ENCODE data around the gene SF3B2. TPM values are rescaled to one million over a fixed set of nuclear protein-coding genes. Genes with fewer than 3 reads are reported as not detected.

Gene SF3B2
- total and polyA plus RNA-seq, 9 of the 15 experiments (the other 6 are each of a cell fraction or from before 2014, with no cell fraction given) = 58.3 to 248 (median 157) TPM

DNA sequence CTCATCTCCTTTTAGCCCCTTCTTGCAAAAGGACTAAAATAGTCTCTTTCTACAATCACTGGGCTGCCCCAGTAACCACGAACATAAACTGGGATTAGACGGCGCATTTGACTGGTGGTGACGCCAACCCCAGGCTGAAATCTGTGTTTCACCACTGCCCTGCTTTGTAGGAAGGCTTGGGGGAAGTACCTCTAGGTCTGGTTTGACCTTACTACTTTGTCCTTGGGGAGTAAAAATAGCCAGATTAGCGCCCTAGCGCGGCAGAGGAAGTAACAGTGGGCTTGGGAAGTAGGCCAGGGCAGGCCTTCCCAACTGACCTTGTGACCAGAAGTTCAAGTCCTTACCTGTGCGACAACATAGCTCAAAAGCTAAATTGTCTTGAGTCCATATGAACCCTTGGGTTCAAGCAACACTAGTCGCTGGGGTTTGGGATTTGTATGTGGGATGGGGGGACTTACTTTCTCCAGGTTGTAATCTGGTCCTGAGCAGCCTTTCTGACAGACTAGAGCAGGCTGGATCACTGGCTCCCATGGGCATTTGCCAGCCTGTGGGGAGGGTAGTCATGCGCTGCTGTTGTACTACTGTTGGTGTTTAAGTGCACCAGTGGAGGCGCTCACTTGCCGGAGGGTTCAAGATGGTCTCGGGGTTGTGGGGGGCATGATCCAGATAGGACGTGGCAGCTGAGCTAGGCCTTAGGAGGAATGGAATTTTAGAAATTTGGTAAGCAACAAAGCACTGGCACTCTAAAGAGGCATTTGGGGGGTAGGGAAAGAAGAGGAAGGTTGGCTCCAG is 17.0 kb downstream of the SF3B2 start (continued):
- TF ChIP-seq, protein P1, sequence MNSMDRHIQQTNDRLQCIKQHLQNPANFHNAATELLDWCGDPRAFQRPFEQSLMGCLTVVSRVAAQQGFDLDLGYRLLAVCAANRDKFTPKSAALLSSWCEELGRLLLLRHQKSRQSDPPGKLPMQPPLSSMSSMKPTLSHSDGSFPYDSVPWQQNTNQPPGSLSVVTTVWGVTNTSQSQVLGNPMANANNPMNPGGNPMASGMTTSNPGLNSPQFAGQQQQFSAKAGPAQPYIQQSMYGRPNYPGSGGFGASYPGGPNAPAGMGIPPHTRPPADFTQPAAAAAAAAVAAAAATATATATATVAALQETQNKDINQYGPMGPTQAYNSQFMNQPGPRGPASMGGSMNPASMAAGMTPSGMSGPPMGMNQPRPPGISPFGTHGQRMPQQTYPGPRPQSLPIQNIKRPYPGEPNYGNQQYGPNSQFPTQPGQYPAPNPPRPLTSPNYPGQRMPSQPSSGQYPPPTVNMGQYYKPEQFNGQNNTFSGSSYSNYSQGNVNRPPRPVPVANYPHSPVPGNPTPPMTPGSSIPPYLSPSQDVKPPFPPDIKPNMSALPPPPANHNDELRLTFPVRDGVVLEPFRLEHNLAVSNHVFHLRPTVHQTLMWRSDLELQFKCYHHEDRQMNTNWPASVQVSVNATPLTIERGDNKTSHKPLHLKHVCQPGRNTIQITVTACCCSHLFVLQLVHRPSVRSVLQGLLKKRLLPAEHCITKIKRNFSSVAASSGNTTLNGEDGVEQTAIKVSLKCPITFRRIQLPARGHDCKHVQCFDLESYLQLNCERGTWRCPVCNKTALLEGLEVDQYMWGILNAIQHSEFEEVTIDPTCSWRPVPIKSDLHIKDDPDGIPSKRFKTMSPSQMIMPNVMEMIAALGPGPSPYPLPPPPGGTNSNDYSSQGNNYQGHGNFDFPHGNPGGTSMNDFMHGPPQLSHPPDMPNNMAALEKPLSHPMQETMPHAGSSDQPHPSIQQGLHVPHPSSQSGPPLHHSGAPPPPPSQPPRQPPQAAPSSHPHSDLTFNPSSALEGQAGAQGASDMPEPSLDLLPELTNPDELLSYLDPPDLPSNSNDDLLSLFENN (IDR thresholded peaks at IDR 0.05; ENCODE audit: low read depth in 2 of 2, low read length in 2 of 2) = no peak
- no peak for TF ChIP-seq SRF (CRISPR knock-in tag; IDR thresholded peaks at IDR 0.05)
- no peak for TF ChIP-seq ETV5 (CRISPR knock-in tag; IDR thresholded peaks at IDR 0.05; ENCODE audit: low read depth)
- TF ChIP-seq, protein P2, sequence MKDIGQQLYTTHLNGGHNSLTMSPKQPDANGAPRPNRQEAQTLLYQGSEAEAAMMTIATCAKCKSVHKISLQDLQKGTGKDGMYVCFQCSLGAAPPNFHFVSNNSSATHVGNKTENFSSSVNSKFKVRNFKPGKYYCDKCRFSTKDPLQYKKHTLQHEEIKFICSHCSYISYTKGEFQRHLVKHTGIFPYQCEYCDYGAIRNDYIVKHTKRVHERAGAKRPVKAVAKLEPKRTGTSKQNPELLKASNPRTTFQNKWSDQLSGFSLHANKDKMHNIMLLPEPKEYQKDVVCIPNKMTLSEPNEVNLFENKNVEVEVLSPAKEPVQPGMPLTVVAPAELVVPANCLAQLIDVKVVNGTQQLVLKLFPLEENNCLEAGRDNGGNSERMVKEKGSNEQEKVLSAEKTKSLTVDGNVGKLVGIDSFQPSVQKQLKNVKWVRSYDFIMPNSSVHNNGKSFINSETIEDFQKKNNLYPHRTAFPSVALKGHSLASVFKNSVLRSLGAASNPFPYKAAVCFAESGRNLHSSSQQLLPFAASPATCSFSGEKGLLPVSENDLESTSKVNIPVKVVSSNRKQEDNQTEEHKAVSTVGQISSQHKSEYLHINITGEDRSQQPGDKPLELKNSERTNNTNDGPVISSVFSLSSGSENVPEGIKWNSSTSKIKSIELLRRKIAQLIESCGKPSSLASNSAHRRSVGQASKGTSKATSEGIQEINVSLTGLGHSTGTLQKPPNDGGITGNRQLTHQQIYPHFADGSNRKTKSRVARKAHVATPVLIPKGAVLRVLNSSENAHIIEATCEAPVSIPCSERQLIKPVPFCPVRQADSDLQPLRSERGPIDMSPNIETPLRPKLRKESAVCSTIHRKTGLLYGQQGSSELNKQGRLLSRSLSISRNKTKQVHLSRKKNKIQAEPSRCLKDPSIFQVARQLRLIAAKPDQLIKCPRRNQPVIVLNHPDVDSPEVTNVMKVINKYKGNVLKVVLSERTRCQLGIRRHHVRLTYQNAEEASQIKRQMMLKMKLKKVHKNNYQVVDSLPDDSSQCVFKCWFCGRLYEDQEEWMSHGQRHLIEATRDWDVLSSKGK (CRISPR knock-in tag; IDR thresholded peaks at IDR 0.05) = no peak
- TF ChIP-seq, protein P3, sequence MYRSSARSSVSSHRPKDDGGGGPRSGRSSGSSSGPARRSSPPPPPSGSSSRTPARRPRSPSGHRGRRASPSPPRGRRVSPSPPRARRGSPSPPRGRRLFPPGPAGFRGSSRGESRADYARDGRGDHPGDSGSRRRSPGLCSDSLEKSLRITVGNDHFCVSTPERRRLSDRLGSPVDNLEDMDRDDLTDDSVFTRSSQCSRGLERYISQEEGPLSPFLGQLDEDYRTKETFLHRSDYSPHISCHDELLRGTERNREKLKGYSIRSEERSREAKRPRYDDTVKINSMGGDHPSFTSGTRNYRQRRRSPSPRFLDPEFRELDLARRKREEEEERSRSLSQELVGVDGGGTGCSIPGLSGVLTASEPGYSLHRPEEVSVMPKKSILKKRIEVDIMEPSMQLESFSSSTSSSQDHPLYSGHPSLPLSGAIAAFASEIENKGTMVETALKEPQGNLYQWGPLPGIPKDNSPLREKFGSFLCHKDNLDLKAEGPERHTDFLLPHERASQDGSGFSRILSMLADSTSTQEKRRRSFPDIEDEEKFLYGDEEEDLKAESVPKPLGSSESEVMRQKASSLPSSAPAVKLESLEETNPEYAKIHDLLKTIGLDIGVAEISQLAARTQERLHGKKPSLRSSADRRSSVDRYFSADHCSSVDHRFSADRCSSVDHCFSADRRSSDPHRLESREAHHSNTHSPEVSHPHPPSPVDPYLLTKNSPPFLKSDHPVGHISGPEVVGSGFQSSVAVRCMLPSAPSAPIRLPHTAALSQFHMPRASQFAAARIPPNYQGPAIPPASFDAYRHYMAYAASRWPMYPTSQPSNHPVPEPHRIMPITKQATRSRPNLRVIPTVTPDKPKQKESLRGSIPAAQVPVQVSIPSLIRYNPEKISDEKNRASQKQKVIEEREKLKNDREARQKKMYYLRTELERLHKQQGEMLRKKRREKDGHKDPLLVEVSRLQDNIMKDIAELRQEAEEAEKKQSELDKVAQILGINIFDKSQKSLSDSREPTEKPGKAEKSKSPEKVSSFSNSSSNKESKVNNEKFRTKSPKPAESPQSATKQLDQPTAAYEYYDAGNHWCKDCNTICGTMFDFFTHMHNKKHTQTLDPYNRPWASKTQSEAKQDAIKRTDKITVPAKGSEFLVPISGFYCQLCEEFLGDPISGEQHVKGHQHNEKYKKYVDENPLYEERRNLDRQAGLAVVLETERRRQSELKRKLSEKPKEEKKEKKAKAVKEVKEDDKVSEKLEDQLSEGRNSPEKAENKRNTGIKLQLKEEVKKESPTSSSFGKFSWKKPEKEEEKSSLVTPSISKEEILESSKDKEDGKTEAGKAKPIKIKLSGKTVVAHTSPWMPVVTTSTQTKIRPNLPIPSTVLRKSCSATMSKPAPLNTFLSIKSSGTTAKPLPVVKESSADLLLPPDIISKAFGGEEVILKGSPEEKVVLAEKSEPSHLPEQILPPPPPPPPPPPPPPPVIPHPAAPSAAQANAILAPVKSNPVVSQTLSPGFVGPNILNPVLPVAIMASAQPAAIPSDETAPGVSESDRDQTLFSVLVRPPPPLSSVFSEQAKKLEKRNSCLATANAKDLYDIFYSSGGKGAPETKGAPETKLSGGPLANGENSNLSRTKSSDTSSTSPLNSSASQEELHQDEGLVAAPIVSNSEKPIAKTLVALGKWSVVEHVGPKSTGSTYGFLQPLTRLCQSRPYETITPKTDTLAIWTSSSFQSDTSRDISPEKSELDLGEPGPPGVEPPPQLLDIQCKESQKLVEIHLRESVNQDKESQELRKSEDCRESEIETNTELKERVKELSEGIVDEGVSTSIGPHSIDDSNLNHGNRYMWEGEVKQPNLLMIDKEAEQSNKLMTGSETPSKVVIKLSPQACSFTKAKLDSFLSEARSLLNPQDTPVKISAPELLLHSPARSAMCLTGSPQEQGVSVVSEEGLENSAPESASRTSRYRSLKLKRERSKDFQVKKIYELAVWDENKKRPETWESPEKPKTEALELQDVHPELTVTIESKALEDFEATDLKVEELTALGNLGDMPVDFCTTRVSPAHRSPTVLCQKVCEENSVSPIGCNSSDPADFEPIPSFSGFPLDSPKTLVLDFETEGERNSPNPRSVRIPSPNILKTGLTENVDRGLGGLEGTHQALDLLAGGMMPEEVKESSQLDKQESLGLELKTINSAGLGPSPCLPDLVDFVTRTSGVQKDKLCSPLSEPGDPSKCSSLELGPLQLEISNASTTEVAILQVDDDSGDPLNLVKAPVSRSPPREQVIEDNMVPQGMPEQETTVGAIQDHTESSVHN (IDR thresholded peaks at IDR 0.05; ENCODE audit: borderline replicate concordance in 1 of 2, low read depth in 1 of 2) = no peak
- TF ChIP-seq, protein P4, sequence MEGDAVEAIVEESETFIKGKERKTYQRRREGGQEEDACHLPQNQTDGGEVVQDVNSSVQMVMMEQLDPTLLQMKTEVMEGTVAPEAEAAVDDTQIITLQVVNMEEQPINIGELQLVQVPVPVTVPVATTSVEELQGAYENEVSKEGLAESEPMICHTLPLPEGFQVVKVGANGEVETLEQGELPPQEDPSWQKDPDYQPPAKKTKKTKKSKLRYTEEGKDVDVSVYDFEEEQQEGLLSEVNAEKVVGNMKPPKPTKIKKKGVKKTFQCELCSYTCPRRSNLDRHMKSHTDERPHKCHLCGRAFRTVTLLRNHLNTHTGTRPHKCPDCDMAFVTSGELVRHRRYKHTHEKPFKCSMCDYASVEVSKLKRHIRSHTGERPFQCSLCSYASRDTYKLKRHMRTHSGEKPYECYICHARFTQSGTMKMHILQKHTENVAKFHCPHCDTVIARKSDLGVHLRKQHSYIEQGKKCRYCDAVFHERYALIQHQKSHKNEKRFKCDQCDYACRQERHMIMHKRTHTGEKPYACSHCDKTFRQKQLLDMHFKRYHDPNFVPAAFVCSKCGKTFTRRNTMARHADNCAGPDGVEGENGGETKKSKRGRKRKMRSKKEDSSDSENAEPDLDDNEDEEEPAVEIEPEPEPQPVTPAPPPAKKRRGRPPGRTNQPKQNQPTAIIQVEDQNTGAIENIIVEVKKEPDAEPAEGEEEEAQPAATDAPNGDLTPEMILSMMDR (IDR thresholded peaks at IDR 0.05 in 2 of 3, conservative IDR thresholded peaks at IDR 0.05 in 1 of 3; ENCODE audit: insufficient read depth in 2 of 3, low read depth in 1 of 3, low read length in 3 of 3) = 0 out of 6 replicates have a peak, but pooled peaks of 2 of the 3 experiments have one; percentile 9 to 20
- no peak for TF ChIP-seq U2AF2 (optimal IDR thresholded peaks at IDR 0.05; ENCODE audit: low read depth, low read length)

Data from K562 (cell line).